ENCODE measurements around the gene KLHL20.
"Not testable (repeated sequence)": the region's sequence is repeated elsewhere in the genome, so short reads cannot be mapped to it uniquely, and the experiment has no call there.

Gene KLHL20

GRCh38 chr1:173758110-173758509 is 43.3 kb downstream of the KLHL20 start:
- TF ChIP-seq, protein P1, sequence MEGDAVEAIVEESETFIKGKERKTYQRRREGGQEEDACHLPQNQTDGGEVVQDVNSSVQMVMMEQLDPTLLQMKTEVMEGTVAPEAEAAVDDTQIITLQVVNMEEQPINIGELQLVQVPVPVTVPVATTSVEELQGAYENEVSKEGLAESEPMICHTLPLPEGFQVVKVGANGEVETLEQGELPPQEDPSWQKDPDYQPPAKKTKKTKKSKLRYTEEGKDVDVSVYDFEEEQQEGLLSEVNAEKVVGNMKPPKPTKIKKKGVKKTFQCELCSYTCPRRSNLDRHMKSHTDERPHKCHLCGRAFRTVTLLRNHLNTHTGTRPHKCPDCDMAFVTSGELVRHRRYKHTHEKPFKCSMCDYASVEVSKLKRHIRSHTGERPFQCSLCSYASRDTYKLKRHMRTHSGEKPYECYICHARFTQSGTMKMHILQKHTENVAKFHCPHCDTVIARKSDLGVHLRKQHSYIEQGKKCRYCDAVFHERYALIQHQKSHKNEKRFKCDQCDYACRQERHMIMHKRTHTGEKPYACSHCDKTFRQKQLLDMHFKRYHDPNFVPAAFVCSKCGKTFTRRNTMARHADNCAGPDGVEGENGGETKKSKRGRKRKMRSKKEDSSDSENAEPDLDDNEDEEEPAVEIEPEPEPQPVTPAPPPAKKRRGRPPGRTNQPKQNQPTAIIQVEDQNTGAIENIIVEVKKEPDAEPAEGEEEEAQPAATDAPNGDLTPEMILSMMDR (IDR thresholded peaks at IDR 0.05; ENCODE audit: low read depth, low read length, missing control alignments): no peak

DNA sequence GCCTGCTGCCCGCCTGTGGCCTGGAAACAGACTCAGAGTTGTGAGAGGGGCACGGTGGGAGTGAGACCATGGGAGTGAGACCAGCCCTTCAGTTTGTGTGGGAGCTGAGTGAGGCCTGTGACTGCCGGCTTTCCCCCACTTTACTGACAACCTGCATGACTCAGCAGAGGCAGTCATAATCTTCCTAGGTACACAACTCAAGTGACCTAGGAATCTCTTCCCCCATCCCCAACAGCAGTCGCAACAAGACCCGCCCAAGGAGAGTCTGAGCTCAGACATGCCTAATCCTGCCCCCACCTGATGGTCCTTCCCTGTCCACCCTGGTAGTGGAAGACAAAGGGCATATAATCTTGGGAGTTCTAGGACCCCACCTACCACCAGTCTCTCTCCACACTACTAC is 44.2 kb downstream of the KLHL20 start:
- TF ChIP-seq, protein P1 (IDR thresholded peaks at IDR 0.05; ENCODE audit: low read depth, low read length, missing control alignments): no peak
- no peak for DNase-seq (ENCODE audit: low read depth)
- H3K4me3 ChIP-seq (ENCODE audit: low read depth, low read length): no peak overlapping the region

More at GRCh38 chr1:173758110-173758509, 43.3 kb downstream of the KLHL20 start:
- DNase-seq (ENCODE audit: low read depth): no peak
- H3K4me3 ChIP-seq (ENCODE audit: low read depth, low read length): no peak overlapping the region

GRCh38 chr1:173764331-173764730 is 49.5 kb downstream of the KLHL20 start:
- not testable (repeated sequence) for DNase-seq (ENCODE audit: low read depth); H3K4me3 ChIP-seq (ENCODE audit: low read depth, low read length)

- DNase-seq (ENCODE audit: low read depth): no peak
- TF ChIP-seq, protein P1 (IDR thresholded peaks at IDR 0.05; ENCODE audit: low read depth, low read length, missing control alignments): no peak
- H3K4me3 ChIP-seq (ENCODE audit: low read depth, low read length): no peak overlapping the region
Measured at GRCh38 chr1:173768206-173768605, 53.4 kb downstream of the KLHL20 start.

DNA sequence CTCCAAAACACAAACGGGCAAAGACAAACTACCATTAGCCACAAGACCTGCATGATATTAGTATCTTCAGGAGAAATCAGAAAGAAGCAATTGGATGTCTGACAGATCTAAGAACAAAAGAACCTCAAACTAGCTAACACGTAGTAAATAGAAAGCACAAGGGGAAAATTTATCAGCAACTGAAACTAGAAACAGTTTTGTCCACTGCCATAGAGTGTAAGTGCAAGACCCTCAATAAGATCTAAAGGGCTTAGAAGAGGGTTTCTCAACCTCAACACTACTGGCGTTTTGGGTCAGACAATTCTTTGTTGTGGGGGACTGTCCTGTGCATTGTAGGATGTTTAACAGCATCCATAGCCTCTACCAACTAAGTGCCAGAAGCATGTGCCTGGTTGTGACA is 54.0 kb downstream of the KLHL20 start:
- TF ChIP-seq, protein P1 (IDR thresholded peaks at IDR 0.05; ENCODE audit: low read depth, low read length, missing control alignments): no peak
- no peak overlapping the region for H3K4me3 ChIP-seq (ENCODE audit: low read depth, low read length)
- DNase-seq (ENCODE audit: low read depth): no peak

GRCh38 chr1:173770330-173770729 is 55.5 kb downstream of the KLHL20 start:
- DNase-seq (ENCODE audit: low read depth); H3K4me3 ChIP-seq (ENCODE audit: low read depth, low read length): not testable (repeated sequence)

DNA sequence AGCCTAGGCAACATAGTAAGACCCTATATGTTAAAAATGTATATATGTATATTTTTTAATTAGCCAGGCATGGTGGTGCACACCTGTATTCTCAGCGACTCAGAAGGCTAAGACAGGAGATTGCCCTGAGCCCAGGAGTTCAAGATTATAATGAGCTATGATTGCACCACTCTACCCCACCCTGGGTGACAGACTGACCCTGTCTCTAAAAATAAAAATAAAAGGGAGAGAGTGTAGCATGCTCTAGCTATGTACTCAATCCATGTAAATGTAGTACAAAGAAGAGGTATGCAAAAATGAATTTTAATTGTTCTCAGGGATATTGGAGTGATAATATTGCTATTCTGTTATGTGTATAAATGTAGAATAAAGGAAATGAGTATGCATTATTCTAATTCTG is 56.8 kb downstream of the KLHL20 start:
- H3K4me3 ChIP-seq (ENCODE audit: low read depth, low read length): no peak overlapping the region
- DNase-seq (ENCODE audit: low read depth): no peak
- TF ChIP-seq, protein P1 (IDR thresholded peaks at IDR 0.05; ENCODE audit: low read depth, low read length, missing control alignments): no peak

- DNase-seq (ENCODE audit: low read depth): no peak
- no peak overlapping the region for H3K4me3 ChIP-seq (ENCODE audit: low read depth, low read length)
- TF ChIP-seq, protein P1 (IDR thresholded peaks at IDR 0.05; ENCODE audit: low read depth, low read length, missing control alignments): no peak
Measured at GRCh38 chr1:173775578-173776226, 60.9 kb downstream of the KLHL20 start.

All from GM12864 (cell line).